GM19351 (cell line): ENCODE data around the gene ARR3.
"Not testable (repeated sequence)": the region's sequence is repeated elsewhere in the genome, so short reads cannot be mapped to it uniquely, and the experiment has no call there.

Experiments
- ATAC-seq: cut with Tn5 transposase; IDR thresholded peaks from one replicate; pipeline ENCODE4 v1.9.1; 2021; ENCODE audit warnings: mild to moderate bottlenecking, moderate library complexity; ENCODE audit not compliant: unreplicated experiment

ARR3 gene

DNA sequence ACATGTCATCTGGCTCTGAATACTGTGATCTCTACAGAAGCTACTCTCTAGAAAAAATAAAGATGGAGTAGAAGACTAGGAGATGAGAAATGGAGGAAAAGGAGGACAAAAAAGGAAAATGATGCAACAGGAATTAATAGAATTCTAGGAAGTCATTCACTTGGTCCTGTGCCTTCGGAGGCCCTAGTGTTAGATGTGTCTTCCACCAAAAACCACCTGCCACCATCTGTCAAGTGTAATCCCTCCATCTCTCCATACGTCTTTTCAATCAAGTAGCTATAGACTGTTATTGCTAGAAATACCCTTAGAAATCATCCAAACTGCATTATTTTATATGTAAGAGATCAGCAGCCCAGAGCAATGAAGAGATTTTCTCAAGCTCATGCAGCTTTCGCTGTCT, 10.9 kb downstream of the ARR3 start:
- ATAC-seq, result no peak

- no peak for ATAC-seq
Observed at GRCh38 chrX:70280573-70280972, 12.4 kb downstream of the ARR3 start.

GRCh38 chrX:70281951-70282350, 13.8 kb downstream of the ARR3 start, which contains the start of gene RAB41:
TSS of gene RAB41 (plus strand) at chrX:70282172. CDS start at chrX:70282218, 46 bp downstream.
- ATAC-seq, result no peak

- peak; percentile 3 for ATAC-seq
Observed at GRCh38 chrX:70289168-70289792, 21.1 kb downstream of the ARR3 start.

- peak; percentile 95 for ATAC-seq
Observed at GRCh38 chrX:70289793-70290770, 21.9 kb downstream of the ARR3 start, which contains the start of the genes KIF4A and PDZD11. TSS of gene KIF4A (plus strand) at chrX:70290104. CDS start at chrX:70290459, 355 bp downstream. TSS of gene PDZD11 (minus strand) at chrX:70289927. CDS start at chrX:70289341, 586 bp downstream.

- ATAC-seq, result no peak
Observed at GRCh38 chrX:70292788-70293187, 24.7 kb downstream of the ARR3 start.

DNA sequence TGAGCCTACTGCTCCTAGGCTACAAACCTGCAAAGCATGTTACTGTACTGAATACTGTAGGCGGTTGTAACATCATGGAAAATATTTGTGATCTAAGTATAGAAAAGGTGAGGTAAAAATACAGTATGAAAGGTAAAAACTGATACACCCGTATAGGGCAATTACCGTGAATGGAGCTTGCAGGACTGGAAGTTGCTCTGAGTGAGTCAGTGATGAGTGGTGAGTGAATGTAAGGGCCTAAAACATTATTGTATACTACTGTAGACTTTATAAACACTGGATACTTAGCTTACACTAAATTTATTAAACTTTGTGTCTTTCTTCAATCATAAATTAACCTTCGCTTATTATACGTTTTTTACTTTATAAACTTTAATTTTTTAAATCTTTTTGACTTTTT, 25.5 kb downstream of the ARR3 start:
- no peak for ATAC-seq

DNA sequence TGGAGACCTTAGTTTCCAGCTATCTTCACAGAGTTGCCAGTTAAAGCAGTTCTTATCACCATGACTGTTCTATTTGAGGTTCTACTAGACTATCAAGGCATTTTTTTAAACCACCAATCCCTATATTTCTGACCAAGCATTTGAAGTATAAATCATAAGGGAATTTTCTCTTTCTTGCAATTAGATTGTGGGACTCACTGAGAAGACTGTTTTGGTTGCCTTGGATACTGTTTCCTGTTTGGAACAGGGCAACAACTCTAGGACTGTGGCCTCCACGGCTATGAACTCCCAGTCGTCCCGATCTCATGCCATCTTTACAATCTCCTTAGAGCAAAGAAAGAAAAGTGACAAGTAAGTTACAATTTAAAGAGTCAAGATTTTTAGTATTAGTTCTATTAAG, 33.6 kb downstream of the ARR3 start:
- no peak for ATAC-seq

DNA sequence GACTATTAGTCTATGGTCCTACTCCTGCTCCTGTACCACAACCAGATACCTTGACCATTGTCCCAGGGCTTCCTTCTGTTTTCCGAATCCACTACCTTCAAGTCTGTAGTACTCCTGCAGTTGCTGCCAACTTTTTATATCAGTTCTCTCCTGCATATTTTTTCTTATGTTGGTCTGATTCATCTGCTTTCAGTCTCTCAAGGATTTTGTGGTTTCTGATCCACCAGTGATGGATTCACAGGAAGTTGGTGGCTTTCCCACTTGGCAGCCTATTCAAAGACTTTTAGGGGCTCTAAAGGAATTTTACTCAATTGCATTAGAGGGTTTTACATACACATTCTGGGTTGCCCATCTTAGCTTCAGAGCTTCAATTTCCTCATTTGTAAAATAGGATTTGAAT, 45.4 kb downstream of the ARR3 start:
- no peak for ATAC-seq

DNA sequence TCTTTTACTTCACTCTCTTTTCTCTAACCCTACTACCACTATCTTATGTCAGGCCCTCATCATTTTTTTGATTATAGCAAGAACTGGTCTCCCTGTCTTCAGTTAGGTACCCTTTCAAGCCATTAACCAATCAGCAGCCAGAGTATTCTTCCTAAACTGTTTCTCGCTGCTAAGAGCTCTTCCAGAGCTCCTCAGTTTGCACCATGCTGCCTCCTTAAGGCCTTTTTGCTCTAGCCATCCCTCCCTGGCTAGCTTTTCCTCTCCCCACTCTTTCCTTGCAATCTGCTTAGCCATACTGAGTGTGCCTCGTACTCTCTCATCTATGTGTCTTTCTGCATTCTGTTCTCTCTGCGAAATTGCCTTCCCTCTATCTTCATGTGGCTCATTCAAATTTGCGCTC, 54.6 kb downstream of the ARR3 start:
- ATAC-seq, result no peak

DNA sequence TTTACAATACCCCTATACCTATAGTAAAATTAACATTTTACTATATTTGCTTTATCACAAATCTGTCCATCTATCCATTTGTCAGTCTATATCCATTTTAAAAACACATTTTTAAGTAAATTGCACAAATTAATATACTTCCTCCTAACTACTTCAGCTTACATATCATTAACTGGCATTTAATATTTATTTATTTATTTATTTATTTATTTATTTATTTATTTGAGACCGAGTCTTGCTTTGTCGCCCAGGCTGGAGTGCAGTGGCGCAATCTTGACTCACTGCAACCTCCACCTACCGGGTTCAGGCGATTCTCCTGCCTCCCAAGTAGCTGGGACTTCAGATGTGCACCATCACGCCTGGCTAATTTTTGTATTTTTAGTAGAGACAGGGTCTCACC, 55.5 kb downstream of the ARR3 start:
- not testable (repeated sequence) for ATAC-seq

DNA sequence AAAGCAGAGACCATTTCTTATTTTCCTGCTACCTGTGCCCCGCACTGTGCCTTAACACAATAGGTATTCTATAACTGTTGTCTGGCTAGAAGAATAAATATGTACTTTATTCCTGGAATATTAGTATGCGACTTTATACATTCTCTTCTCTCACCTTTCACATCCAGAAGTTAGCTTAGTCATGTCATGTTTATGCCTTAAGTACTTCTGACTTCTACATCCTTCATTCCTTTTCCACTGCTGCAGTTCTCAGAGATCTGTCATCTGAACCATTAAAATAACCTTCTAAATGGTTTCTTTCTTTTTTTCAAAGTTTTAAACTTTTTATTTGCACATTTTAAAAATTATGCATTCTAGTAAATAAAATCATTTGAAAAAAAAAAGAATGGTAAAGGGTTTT, 56.2 kb downstream of the ARR3 start:
- ATAC-seq, result no peak

DNA sequence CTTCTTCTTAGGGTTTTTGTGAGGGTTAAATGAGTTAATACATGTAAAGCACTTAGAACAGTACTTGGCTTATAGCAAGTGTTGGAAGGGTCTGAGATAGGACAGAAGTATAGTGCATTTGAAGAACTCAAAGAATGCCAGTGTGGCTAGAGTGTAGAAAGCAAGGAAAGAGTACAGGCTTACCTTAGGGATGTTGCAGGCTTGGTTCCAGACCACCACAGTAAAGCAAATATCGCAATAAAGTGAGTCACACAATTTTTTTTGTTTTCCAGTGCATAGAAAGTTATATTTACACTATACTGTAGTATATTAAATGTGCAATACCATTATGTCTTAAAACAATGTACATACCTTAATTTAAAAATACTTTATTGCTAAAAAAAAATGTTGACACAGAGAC, 63.0 kb downstream of the ARR3 start:
- ATAC-seq, result no peak
